Hindlimb muscle (tissue), 1 donor: ENCODE measurements around the gene ANLN. TPM values are rescaled to one million over a fixed set of nuclear protein-coding genes. Genes with fewer than 3 reads are reported as not detected.
A peak's percentile ranks its signal among the peaks of the same experiment; 100 is the strongest.
"Not testable (repeated sequence)": the region's sequence is repeated elsewhere in the genome, so short reads cannot be mapped to it uniquely, and the experiment has no call there.

Experiments used
- DNase-seq: peaks from one replicate; pipeline ENCODE4 v3.0.0-alpha.2; 2013
- polyA plus RNA-seq: library from polyadenylated mRNA; unstranded; fragments of 120-200 nt; gene quantifications from one replicate; pipeline ENCODE4 v1.2.1, GENCODE V29; 2013; ENCODE audit not compliant: insufficient read length

Gene ANLN
- polyA plus RNA-seq, 1 donor: 19.4 TPM

- DNase-seq: no peak
Observed at GRCh38 chr7:36409180-36409579, 19.5 kb downstream of the ANLN start.

DNA sequence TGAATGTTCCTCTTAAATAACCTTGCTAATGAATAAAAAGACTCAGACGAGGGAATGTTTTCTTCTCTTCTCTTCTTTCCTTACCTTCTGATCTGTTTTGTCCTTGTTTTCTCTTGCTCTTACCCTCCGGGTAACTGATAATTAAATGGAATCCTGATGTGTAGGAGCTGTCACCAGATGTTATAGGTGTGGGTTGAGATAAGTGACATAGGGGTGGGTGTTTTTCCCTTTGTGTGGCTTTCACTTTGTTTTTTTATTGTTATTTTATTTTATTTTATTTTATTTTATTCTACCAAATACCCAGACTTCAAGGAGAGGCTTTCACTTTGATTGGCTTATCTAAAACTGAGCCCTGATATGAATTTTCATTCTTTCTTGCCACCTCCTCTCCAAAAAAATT lies 25.5 kb downstream of the ANLN start:
- DNase-seq: no peak

GRCh38 chr7:36416251-36416650 lies 26.6 kb downstream of the ANLN start:
- no peak for DNase-seq

GRCh38 chr7:36420307-36420706 lies 30.6 kb downstream of the ANLN start:
- DNase-seq: no peak

- DNase-seq: no peak
Observed at GRCh38 chr7:36422072-36422471, 32.4 kb downstream of the ANLN start.

GRCh38 chr7:36423633-36424032 lies 34.0 kb downstream of the ANLN start:
- no peak for DNase-seq

DNA sequence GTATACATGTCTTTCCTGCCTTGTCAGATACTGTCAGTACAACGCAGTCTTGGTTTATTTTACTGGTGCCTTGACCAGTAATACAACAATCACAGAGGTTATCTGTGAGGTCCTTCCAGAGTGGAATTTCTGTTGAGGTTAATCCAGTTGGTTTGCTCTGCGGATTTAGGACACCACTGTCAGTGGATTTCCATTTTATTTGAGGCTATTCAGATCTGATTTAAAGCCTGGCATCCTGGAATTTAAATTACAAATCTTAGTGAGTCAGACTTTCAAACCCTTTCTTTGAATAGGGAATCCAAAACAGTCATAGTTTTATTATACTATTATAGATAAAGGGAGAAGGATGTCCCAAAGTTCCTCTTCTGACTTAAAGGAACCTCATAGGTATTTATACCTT lies 40.5 kb downstream of the ANLN start:
- DNase-seq: no peak

DNA sequence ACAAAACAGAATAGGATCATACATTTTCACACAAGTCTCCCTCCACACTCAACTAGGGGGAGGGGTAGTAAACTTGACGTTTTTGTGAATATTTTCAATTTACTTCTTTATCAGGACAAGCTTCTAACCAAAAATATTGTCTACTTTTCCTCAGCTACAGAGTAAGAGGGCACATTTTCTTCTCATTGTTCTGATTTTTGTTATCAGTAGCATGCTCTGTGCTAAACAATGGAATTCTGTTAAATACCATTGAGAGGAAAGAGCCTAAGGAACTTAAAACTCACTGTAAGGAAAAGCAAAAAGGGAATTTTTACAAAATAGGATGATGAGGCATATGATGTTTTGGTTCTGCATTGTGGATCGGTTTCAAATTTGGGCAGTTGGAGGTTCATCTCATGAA lies 41.2 kb downstream of the ANLN start:
- DNase-seq: no peak

GRCh38 chr7:36438211-36438610 lies 48.5 kb downstream of the ANLN start:
- no peak for DNase-seq

DNA sequence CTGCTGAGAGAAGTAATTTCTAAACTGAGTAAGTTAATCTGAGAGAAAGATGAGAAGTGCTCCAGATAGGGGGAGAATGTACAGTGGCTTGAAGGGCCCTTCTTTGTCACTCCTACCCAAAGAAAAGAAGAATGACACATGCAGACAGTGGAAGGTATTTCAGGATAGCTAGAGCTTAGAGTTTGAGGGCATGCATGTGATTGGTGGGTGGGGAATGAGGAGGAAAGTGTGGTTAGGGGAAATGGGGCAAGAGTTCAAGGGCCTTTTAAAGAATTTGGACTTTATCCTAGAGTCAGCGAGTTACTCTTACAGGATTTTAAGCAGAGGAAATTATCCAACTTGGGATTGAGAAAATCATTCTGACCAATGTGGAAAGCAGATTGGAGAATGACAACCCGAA lies 50.0 kb downstream of the ANLN start:
- no peak for DNase-seq

DNA sequence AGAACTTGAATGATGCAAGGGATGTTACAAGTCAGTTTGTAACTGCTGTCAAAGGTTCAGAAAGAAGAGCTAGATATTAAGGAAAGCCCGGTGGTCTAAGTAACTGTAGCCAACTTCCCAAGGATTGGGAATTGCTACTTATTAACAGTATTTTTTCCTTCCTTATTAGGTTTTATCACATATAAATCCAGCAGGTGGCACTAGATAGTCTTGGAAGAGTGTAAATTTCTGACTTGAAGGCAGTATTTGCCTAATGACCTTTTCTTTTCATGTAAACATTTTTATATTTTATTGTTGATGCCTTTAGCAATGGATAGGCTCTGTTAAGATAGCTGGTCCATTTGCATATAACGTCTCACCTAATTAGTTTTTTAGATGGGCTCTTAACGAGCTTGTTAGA lies 51.2 kb downstream of the ANLN start:
- DNase-seq: peak; percentile 11

GRCh38 chr7:36441344-36442022 lies 51.8 kb downstream of the ANLN start:
- no peak for DNase-seq

GRCh38 chr7:36448781-36449379 lies 59.2 kb downstream of the ANLN start:
- no peak for DNase-seq

DNA sequence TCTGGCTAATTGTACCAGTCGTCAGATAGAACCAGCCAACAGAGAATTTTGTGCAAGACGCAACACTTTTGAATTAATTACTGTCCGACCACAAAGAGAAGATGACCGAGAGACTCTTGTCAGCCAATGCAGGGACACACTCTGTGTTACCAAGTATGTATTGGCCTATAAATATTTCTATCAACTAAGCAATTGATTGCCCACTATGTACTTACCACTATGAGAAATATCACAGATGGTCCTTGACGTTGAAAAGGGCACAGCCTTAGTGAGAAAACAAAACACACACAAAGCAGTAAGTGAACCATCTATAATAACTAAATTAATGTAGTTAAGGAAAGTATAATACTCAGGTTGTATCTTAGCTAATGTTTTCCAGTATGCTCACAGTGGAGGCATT lies 60.0 kb downstream of the ANLN start:
- no peak for DNase-seq

DNA sequence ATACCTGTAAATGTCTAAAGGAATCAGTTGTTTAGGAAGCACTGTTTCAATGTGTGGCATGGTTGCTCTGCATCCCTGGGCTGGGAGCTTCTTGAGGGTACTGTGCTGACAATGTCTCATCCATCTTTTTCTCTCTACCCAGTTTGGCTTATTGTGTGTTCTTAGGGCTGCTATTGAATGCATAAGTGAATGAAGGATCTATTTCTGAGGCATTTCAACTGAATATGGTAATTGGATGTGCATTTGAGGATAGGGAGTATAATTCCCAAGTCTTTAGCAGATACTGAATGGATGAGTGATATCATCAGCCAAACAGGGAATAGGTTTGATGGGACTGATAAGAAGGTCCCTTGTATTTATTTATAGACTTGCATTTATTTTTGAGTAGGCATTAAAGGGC lies 64.1 kb downstream of the ANLN start:
- no peak for DNase-seq

GRCh38 chr7:36455646-36456045 lies 66.0 kb downstream of the ANLN start:
- no peak for DNase-seq

DNA sequence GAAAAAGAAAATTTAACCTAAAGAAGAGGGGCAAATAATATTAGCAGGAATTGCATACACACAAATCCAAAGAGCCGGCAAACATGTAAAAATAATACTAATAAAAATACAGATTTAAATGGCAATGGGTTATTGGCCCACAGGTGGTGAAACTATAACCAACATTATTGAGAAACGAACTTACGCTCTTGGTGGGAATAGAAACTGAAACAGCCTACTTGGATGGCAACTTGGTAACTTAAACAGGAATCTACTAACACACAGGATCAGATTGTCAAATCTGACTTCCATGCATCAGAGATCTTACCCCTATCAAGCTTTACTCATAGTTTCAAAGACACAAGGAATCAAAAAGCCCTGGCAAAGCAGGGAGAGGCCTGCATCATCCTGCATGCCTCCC lies 66.5 kb downstream of the ANLN start:
- no peak for DNase-seq

DNA sequence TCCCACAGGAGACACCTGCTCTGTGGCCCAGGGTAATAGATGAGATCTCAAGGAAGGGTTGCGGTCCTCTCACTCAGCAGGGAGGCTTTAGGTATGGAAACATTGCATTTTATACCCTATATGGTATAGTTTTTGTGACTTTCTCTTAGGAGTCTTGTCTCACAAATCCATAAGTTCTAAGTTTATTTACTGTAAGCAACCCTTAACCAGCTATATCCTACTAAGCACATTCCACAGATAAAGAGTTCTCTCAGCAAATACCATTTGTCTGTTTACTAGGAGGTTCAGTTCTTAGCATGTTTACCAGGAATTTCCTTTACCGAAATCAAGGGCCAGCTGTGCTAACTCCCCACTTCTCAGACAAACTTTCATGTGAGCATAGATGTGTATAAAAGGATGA lies 66.9 kb downstream of the ANLN start:
- DNase-seq: no peak

- DNase-seq: no peak
Observed at GRCh38 chr7:36459236-36459960, 69.7 kb downstream of the ANLN start.

DNA sequence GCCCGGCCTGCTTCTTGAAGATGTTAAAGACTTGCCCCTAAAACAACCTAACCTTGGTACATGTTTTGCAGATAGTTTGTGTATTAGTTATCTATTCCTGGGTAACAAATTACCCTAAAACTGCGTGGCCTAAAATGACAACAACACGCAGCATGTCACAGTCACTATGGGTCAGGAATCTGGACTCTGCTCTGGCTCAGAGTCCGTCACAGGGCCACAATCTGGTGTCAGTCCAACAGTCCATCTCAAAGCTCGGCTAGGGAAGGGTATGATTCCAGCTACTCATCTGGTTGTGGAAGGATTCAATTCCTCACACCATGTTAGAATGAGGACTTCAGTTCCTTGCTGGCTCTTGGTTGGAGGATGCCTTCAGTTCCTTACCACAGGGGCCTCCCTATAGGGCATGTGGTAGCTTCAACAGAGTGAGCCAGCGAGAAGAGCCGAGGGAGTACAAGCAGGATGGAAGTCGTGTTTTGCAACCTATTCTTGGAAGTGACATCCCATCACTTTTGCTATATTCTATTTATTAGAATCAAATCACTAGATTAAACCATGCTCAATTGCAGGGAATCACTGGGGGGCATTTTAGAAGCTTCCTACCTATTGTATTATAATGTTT lies 71.3 kb downstream of the ANLN start:
- DNase-seq: no peak

GRCh38 chr7:36462551-36463137 lies 73.0 kb downstream of the ANLN start:
- DNase-seq: no peak

GRCh38 chr7:36464271-36464670 lies 74.6 kb downstream of the ANLN start:
- DNase-seq: no peak

- DNase-seq: not testable (repeated sequence)
Observed at GRCh38 chr7:36466001-36466400, 76.3 kb downstream of the ANLN start.
